ENCODE data around the gene TWNK.

GRCh38 chr10:101013365-101013825 lies 26.1 kb downstream of the TWNK start:
- TF ChIP-seq CTCF (IDR thresholded peaks at IDR 0.05; ENCODE audit: low read depth, low read length, poor library complexity, severe bottlenecking) (no peak), EZH2phosphoT487 (IDR thresholded peaks at IDR 0.05; ENCODE audit: borderline replicate concordance, low read length) (no peak)

Measured in DOHH2 (cell line).